Ishikawa (cell line): Measurements from ENCODE around the gene CHD5.

Experiments used
- EGR1 ChIP-seq: IDR thresholded peaks from 2 replicates; pipeline ENCODE4 v1.6.1; 2012
- EP300 ChIP-seq: IDR thresholded peaks from 2 replicates; pipeline ENCODE4 v1.6.1; 2012; ENCODE audit warnings: borderline replicate concordance
- MAX ChIP-seq: IDR thresholded peaks from 2 replicates; pipeline ENCODE4 v1.6.1; 2012
- RAD21 ChIP-seq: IDR thresholded peaks from 2 replicates; pipeline ENCODE4 v1.6.1; 2012; ENCODE audit warnings: low read depth
- REST ChIP-seq: IDR thresholded peaks from 2 replicates; pipeline ENCODE4 v1.6.1; 2012; ENCODE audit warnings: low read depth, mild to moderate bottlenecking
- TAF1 ChIP-seq: IDR thresholded peaks from 2 replicates; pipeline ENCODE4 v1.6.1; 2012; ENCODE audit warnings: low read depth, mild to moderate bottlenecking
- TCF12 ChIP-seq: IDR thresholded peaks from 2 replicates; pipeline ENCODE4 v1.6.1; 2012; ENCODE audit warnings: low read depth
- USF1 ChIP-seq: IDR thresholded peaks from 2 replicates; pipeline ENCODE4 v1.6.1; 2012
- YY1 ChIP-seq: IDR thresholded peaks from 2 replicates; pipeline ENCODE4 v1.6.1; 2012; ENCODE audit warnings: low read depth

GRCh38 chr1:6221210-6221784 is 41.2 kb upstream of the CHD5 start:
- no peak for TF ChIP-seq YY1
- TF ChIP-seq TAF1, result no peak
- no peak for TF ChIP-seq REST
- no peak for TF ChIP-seq EP300
- TF ChIP-seq TCF12, result no peak
- no peak for TF ChIP-seq MAX
- no peak for TF ChIP-seq USF1
- no peak for TF ChIP-seq RAD21
- TF ChIP-seq EGR1, result no peak
